ENCODE data around the gene MYO7B. TPM values are rescaled to one million over a fixed set of nuclear protein-coding genes. Genes with fewer than 3 reads are reported as not detected.

MYO7B gene
- total and polyA plus RNA-seq, 9 of the 15 experiments (the other 6 are each of a cell fraction or from before 2014, with no cell fraction given), result 0.08 TPM; not detected in 8

DNA sequence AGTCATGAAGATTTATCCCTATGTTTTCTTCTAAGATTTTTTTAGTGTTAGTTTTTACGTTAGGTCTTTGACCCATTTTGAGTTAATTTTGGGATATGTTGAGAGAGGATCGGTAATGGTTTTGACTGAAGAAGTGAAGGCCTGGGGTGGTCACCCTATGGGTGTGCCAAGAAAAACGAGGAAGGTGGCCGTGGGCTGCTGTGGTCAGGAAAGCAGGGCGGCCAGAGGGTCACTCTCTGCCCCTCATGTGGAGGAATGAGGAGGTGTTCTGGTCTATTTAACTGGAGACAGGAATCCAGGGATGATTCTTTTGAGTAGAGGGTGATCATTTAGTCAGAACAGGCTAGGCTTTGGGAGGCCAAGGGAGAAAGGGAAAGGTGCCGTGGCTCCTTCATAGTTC is 50.7 kb downstream of the MYO7B start:
- Histone ChIP-seq H3K27me3 (ENCODE audit: control insufficient read depth in 2 of 2, insufficient read depth in 2 of 2, low read length in 2 of 2) (peaks cover 31 to 44% of the 10 kb centered on the region in 2 experiments), H3K27ac (ENCODE audit: extremely low read depth, low read depth, low read length) (no peak overlapping the region), H3K36me3 (ENCODE audit: control insufficient read depth, insufficient read depth, low read length) (no peaks in the 10 kb centered on the region), H2AFZ (ENCODE audit: low read depth, low read length) (no peak overlapping the region), H3K9me1 (ENCODE audit: control insufficient read depth, insufficient read depth, low read length) (peaks cover 5% of the 10 kb centered on the region), H3K9ac (ENCODE audit: insufficient read depth in 1 of 2, low read depth in 2 of 2, low read length in 2 of 2) (no peak overlapping the region), H3K4me2 (ENCODE audit: insufficient read depth, low read length) (no peak overlapping the region), H3K79me2 (ENCODE audit: control insufficient read depth, insufficient read depth, low read length) (no peaks in the 10 kb centered on the region), H3K4me3 (no peak overlapping the region), H3K4me1 (replicated peaks in 1 of 2; ENCODE audit: control insufficient read depth in 2 of 2, insufficient read depth in 2 of 2, low read length in 2 of 2) (no peaks in the 10 kb centered on the region), H3K9me3 (replicated peaks; ENCODE audit: control insufficient read depth, insufficient read depth, low read depth, low read length) (no peaks in the 10 kb centered on the region), H4K20me1 (replicated peaks; ENCODE audit: control insufficient read depth, insufficient read depth, low read length) (peaks cover 3% of the 10 kb centered on the region; the same call in 1 of the 2 replicates)
- ChIA-PET CTCF (ENCODE audit: low intra/inter-chr PET ratio) (no interaction called here), POLR2A (no interaction called here)
- TF ChIP-seq TRIM24 (IDR thresholded peaks at IDR 0.05), result no peak
- TF ChIP-seq, protein P1, sequence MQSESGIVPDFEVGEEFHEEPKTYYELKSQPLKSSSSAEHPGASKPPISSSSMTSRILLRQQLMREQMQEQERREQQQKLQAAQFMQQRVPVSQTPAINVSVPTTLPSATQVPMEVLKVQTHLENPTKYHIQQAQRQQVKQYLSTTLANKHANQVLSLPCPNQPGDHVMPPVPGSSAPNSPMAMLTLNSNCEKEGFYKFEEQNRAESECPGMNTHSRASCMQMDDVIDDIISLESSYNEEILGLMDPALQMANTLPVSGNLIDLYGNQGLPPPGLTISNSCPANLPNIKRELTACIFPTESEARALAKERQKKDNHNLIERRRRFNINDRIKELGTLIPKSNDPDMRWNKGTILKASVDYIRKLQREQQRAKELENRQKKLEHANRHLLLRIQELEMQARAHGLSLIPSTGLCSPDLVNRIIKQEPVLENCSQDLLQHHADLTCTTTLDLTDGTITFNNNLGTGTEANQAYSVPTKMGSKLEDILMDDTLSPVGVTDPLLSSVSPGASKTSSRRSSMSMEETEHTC (IDR thresholded peaks at IDR 0.05), result no peak
- no peak for TF ChIP-seq NR1H2 (CRISPR knock-in tag; IDR thresholded peaks at IDR 0.05)
- in situ Hi-C loops (cut with MboI), result no loop called here
- DNase-seq (ENCODE audit: extremely low read depth in 1 of 4, low spot score in 3 of 4) (no peak), FAIRE-seq (no peak), ATAC-seq (no peak)
- intact Hi-C loops (cut with micrococcal nuclease), result no loop called here
- no TSS peak for BruUV-seq (replicated peaks)
- 10% methylated on average over 6 of the region's 6 CpGs for WGBS (ENCODE audit: insufficient coverage, low coverage, missing lambda C conversion rate)

DNA sequence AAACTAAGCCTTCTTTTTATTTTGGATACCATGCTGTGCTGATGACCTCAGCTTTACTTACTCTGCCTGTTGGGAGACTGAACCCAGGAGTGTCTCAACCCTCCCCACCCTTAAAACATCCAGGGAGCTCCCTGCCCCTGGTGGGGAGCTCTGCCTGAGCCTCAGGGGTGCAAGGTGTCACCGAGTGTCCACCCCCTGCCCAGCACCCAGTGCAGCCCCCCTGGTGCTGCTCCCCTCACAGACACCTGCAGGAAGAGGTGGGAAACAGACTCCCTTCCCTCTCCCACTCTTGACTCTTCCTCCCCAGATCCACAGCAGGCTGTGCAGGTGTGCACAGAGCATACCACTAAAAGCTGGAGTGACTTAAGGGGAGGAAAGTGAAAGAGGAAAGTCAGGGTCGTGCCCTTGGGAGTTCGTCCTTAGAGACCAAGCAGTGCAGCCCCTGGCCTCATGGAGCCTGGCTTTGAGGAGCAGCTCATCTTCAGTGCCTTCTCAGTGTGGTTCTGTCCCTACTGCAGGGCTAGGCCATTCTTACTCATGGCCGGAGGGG is 51.3 kb downstream of the MYO7B start:
- H3K4me2 ChIP-seq (ENCODE audit: insufficient read depth, low read length), result no peak overlapping the region
- no peaks in the 10 kb centered on the region for H3K9me3 ChIP-seq (replicated peaks; ENCODE audit: control insufficient read depth, insufficient read depth, low read depth, low read length)
- H3K4me1 ChIP-seq (replicated peaks in 1 of 2; ENCODE audit: control insufficient read depth in 2 of 2, insufficient read depth in 2 of 2, low read length in 2 of 2), result no peaks in the 10 kb centered on the region
- intact Hi-C loops (cut with micrococcal nuclease), result no loop called here
- ChIA-PET CTCF (ENCODE audit: low intra/inter-chr PET ratio) (no interaction called here), POLR2A (no interaction called here)
- no peaks in the 10 kb centered on the region for H3K79me2 ChIP-seq (ENCODE audit: control insufficient read depth, insufficient read depth, low read length)
- FAIRE-seq (no peak), DNase-seq (ENCODE audit: extremely low read depth in 1 of 4, low spot score in 3 of 4) (no peak), ATAC-seq (no peak)
- no peak overlapping the region for H3K27ac ChIP-seq (ENCODE audit: extremely low read depth, low read depth, low read length)
- no peaks in the 10 kb centered on the region for H3K36me3 ChIP-seq (ENCODE audit: control insufficient read depth, insufficient read depth, low read length)
- H3K9ac ChIP-seq (ENCODE audit: insufficient read depth in 1 of 2, low read depth in 2 of 2, low read length in 2 of 2), result no peak overlapping the region
- H2AFZ ChIP-seq (ENCODE audit: low read depth, low read length), result no peak overlapping the region
- H3K27me3 ChIP-seq (ENCODE audit: control insufficient read depth in 2 of 2, insufficient read depth in 2 of 2, low read length in 2 of 2), result peaks cover 28 to 40% of the 10 kb centered on the region in 2 experiments
- BruUV-seq (replicated peaks), result no TSS peak
- no peak overlapping the region for H3K4me3 ChIP-seq
- in situ Hi-C loops (cut with MboI), result no loop called here
- H4K20me1 ChIP-seq (replicated peaks; ENCODE audit: control insufficient read depth, insufficient read depth, low read length), result 0 out of 2 replicates have a peak, but pooled peaks cover 3% of the 10 kb centered on the region
- 10% methylated on average over 4 of the region's 4 CpGs for WGBS (ENCODE audit: insufficient coverage, low coverage, missing lambda C conversion rate)
- peaks cover 5% of the 10 kb centered on the region for H3K9me1 ChIP-seq (ENCODE audit: control insufficient read depth, insufficient read depth, low read length)
- no peak for TF ChIP-seq ZKSCAN1 (IDR thresholded peaks at IDR 0.05; ENCODE audit: low read depth, low read length)
- TF ChIP-seq, protein P2, sequence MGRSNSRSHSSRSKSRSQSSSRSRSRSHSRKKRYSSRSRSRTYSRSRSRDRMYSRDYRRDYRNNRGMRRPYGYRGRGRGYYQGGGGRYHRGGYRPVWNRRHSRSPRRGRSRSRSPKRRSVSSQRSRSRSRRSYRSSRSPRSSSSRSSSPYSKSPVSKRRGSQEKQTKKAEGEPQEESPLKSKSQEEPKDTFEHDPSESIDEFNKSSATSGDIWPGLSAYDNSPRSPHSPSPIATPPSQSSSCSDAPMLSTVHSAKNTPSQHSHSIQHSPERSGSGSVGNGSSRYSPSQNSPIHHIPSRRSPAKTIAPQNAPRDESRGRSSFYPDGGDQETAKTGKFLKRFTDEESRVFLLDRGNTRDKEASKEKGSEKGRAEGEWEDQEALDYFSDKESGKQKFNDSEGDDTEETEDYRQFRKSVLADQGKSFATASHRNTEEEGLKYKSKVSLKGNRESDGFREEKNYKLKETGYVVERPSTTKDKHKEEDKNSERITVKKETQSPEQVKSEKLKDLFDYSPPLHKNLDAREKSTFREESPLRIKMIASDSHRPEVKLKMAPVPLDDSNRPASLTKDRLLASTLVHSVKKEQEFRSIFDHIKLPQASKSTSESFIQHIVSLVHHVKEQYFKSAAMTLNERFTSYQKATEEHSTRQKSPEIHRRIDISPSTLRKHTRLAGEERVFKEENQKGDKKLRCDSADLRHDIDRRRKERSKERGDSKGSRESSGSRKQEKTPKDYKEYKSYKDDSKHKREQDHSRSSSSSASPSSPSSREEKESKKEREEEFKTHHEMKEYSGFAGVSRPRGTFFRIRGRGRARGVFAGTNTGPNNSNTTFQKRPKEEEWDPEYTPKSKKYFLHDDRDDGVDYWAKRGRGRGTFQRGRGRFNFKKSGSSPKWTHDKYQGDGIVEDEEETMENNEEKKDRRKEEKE (IDR thresholded peaks at IDR 0.05; ENCODE audit: borderline replicate concordance in 1 of 2, control insufficient read depth in 1 of 2, low read depth in 2 of 2, low read length in 1 of 2), result no peak
- TF ChIP-seq, protein P3, sequence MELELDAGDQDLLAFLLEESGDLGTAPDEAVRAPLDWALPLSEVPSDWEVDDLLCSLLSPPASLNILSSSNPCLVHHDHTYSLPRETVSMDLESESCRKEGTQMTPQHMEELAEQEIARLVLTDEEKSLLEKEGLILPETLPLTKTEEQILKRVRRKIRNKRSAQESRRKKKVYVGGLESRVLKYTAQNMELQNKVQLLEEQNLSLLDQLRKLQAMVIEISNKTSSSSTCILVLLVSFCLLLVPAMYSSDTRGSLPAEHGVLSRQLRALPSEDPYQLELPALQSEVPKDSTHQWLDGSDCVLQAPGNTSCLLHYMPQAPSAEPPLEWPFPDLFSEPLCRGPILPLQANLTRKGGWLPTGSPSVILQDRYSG (tag; conservative IDR thresholded peaks at IDR 0.05; ENCODE audit: low read depth), result no peak
- TF ChIP-seq CAMTA2 (CRISPR knock-in tag; conservative IDR thresholded peaks at IDR 0.05), result no peak

Measured in K562 (cell line).